HepG2 (cell line): ENCODE data around the gene HIPK2. TPM values are rescaled to one million over a fixed set of nuclear protein-coding genes. Genes with fewer than 3 reads are reported as not detected.

Experiments
- ATAC-seq: fragments of 200-7000 bp; cut with Tn5 transposase; 3 replicates; pipeline ENCODE4 v1.9.1; 2020; ENCODE audit warnings: mild to moderate bottlenecking, moderate library complexity
- BruUV-seq: library from RNA; stranded (reverse); fragments of 400-500 nt; replicated peaks from 2 replicates; lab custom pipeline; 2021; lab: Mats Ljungman, UMichigan
- CTCF ChIA-PET: fragments of 300-600 bp; formaldehyde crosslinking; extraction: SDS; loops from one replicate; lab custom pipeline; 2021; ENCODE audit warnings: low total read pairs, inconsistent platforms, low intra/inter-chr PET ratio; lab: Yijun Ruan, JAX
- POLR2A ChIA-PET: fragments of 350-600 bp; sonication (Branson Sonifier 250); formaldehyde crosslinking; loops from one replicate; lab custom pipeline; 2020; ENCODE audit warnings: antibody characterized with exemption, inconsistent platforms; lab: Yijun Ruan, JAX
- DNase-seq: peaks from one replicate; pipeline ENCODE4 v3.0.0-alpha.2; 2015; ENCODE audit warnings: low spot score
- FAIRE-seq: peaks from 3 replicates; lab custom pipeline; 2011; peaks lifted over from hg19 to GRCh38; lab: Jason Lieb, UNC
- H2AFZ ChIP-seq: one replicate; pipeline ENCODE4 v1.6.1; 2011; ENCODE audit warnings: low read length, inconsistent platforms
- H3K27ac ChIP-seq: fragments of 300-600 bp; 3 replicates; pipeline ENCODE4 v1.8.0; 2011; ENCODE audit warnings: mixed run types, mild to moderate bottlenecking, mixed read lengths, low read length, inconsistent platforms; ENCODE audit not compliant: insufficient read depth; ENCODE audit errors: extremely low read length
- H3K27me3 ChIP-seq, 2 experiments: fragments of 200-600 bp in 1 of 2; 2 replicates in 1 of 2; 3 replicates in 1 of 2; pipeline versions ENCODE4 v1.6.0 to v1.8.0; 2011; ENCODE audit warnings: low read length in 2 of 2, mild to moderate bottlenecking in 2 of 2, moderate library complexity in 2 of 2, inconsistent platforms in 1 of 2; ENCODE audit not compliant: insufficient read depth in 2 of 2, control insufficient read depth in 1 of 2
- H3K36me3 ChIP-seq, 2 experiments: fragments of 200-600 bp in 1 of 2; replicated peaks in 1 of 2; 2 replicates in 1 of 2; 3 replicates in 1 of 2; pipeline versions ENCODE4 v1.5.1 to v1.8.0; 2011; ENCODE audit warnings: low read length in 2 of 2, inconsistent platforms in 1 of 2; ENCODE audit not compliant: insufficient read depth in 2 of 2, control insufficient read depth in 1 of 2
- H3K4me1 ChIP-seq: 2 replicates; pipeline ENCODE4 v1.5.1; 2012; ENCODE audit warnings: low read length, inconsistent platforms; ENCODE audit not compliant: insufficient read depth
- H3K4me2 ChIP-seq: 2 replicates; pipeline ENCODE4 v1.6.0; 2011; ENCODE audit warnings: low read depth, low read length, inconsistent platforms
- H3K4me3 ChIP-seq, 3 experiments: fragments of 200-600 bp in 1 of 3; sonication (generic), shearing (Covaris generic) in 1 of 3; replicated peaks in 1 of 3; 2 replicates each; pipeline ENCODE4 v1.5.1; 2011 to 2016; ENCODE audit warnings: low read length in 3 of 3, inconsistent platforms in 2 of 3, low read depth in 2 of 3, mild to moderate bottlenecking in 2 of 3, control low read depth in 1 of 3, mixed read lengths in 1 of 3; ENCODE audit not compliant: insufficient read depth in 1 of 3
- H3K79me2 ChIP-seq: one replicate; pipeline ENCODE4 v1.6.1; 2011; ENCODE audit warnings: low read length, inconsistent platforms; ENCODE audit not compliant: insufficient read depth
- H3K9ac ChIP-seq: 2 replicates; pipeline ENCODE4 v1.6.0; 2011; ENCODE audit warnings: mild to moderate bottlenecking, low read depth, low read length, inconsistent platforms; ENCODE audit not compliant: insufficient read depth
- H3K9me3 ChIP-seq: 2 replicates; pipeline ENCODE4 v1.5.1; 2012; ENCODE audit warnings: mild to moderate bottlenecking, low read length
- H4K20me1 ChIP-seq: 2 replicates; pipeline ENCODE4 v1.6.0; 2011; ENCODE audit warnings: inconsistent platforms, mild to moderate bottlenecking, low read length, moderate library complexity; ENCODE audit not compliant: insufficient read depth
- ARID2 ChIP-seq: sonication (generic); formaldehyde crosslinking; IDR thresholded peaks from 2 replicates; pipeline ENCODE4 v1.8.1; 2022; ENCODE audit warnings: mild to moderate bottlenecking, missing genetic modification reagents, borderline replicate concordance
- FOXC1 ChIP-seq: sonication (generic); formaldehyde crosslinking; IDR thresholded peaks from 2 replicates; pipeline ENCODE4 v1.8.0; 2022; ENCODE audit warnings: mild to moderate bottlenecking, missing genetic modification reagents, borderline replicate concordance
- KLF11 ChIP-seq: IDR thresholded peaks from 2 replicates; pipeline ENCODE4 v1.6.1; 2016; ENCODE audit warnings: missing compliant biosample characterization
- NFE2L1 ChIP-seq: sonication (generic); formaldehyde crosslinking; IDR thresholded peaks from 2 replicates; pipeline ENCODE4 v1.4.0; 2020; ENCODE audit warnings: missing genetic modification reagents, mild to moderate bottlenecking, borderline replicate concordance
- NFKB2 ChIP-seq: sonication (generic); formaldehyde crosslinking; IDR thresholded peaks from 2 replicates; pipeline ENCODE4 v1.4.0; 2020; ENCODE audit warnings: missing genetic modification reagents, borderline replicate concordance
- RFX1 ChIP-seq: fragments of 450-650 bp; IDR thresholded peaks from 2 replicates; pipeline ENCODE4 v1.6.1; 2017
- SPEN ChIP-seq: sonication (generic); formaldehyde crosslinking; IDR thresholded peaks from 2 replicates; pipeline ENCODE4 v1.5.1; 2020; ENCODE audit warnings: low read depth, mild to moderate bottlenecking, missing genetic modification reagents
- TARDBP ChIP-seq: sonication (generic); formaldehyde crosslinking; IDR thresholded peaks from 2 replicates; pipeline ENCODE4 v1.8.0; 2022; ENCODE audit warnings: mild to moderate bottlenecking, missing genetic modification reagents
- TCF7L2 ChIP-seq: IDR thresholded peaks from 2 replicates; pipeline ENCODE4 v1.6.1; 2011; ENCODE audit warnings: mild to moderate bottlenecking, low read depth, low read length, moderate library complexity
- YEATS2 ChIP-seq: sonication (generic); formaldehyde crosslinking; IDR thresholded peaks from 2 replicates; pipeline ENCODE4 v1.4.0; 2020; ENCODE audit warnings: missing genetic modification reagents, borderline replicate concordance
- ZBTB21 ChIP-seq: sonication (generic); formaldehyde crosslinking; IDR thresholded peaks from 2 replicates; pipeline ENCODE4 v1.4.0; 2020; ENCODE audit warnings: missing genetic modification reagents
- ZFP82 ChIP-seq: sonication (generic); formaldehyde crosslinking; IDR thresholded peaks from 2 replicates; pipeline ENCODE4 v1.5.1; 2020; ENCODE audit warnings: mild to moderate bottlenecking, missing genetic modification reagents, borderline replicate concordance
- ZNF10 ChIP-seq: sonication (generic); formaldehyde crosslinking; IDR thresholded peaks from 2 replicates; pipeline ENCODE4 v1.4.0; 2020; ENCODE audit warnings: mild to moderate bottlenecking, low read depth, missing genetic modification reagents, borderline replicate concordance
- ZNF296 ChIP-seq: sonication (generic); formaldehyde crosslinking; conservative IDR thresholded peaks from 2 replicates; pipeline ENCODE4 v1.5.0; 2020; ENCODE audit warnings: mild to moderate bottlenecking, missing genetic modification reagents
- ZNF513 ChIP-seq: sonication (generic); formaldehyde crosslinking; conservative IDR thresholded peaks from 2 replicates; pipeline ENCODE4 v1.5.0; 2020; ENCODE audit warnings: missing genetic modification reagents
- WGBS: methylation state at CpG from one replicate; pipeline ENCODE4 v1.1.6; 2017; ENCODE audit warnings: low lambda C conversion rate; 5-methylcytosine and 5-hydroxymethylcytosine counted together
- in situ Hi-C: cut with HindIII; loops from 2 replicates; pipeline ENCODE4 v1.10.0; 2017; ENCODE audit warnings: low pct_unique_long_range_greater_than_20kb; ENCODE audit not compliant: extremely low pct_ligation_motif_present
- intact Hi-C: fragments of 100-400 bp; cut with micrococcal nuclease; formaldehyde crosslinking; loops from one replicate; pipeline ENCODE4 v1.10.0; 2022; ENCODE audit not compliant: unreplicated experiment
- polyA plus RNA-seq, 8 experiments: library from polyadenylated mRNA; depleted of rRNA in 3 of 8; stranded (reverse) in 7 of 8; unstranded in 1 of 8; fragments of >200 nt; fragmentation: Illumina TruSeq in 4 of 8; extraction: Trizol in 4 of 8; gene quantifications; 2 replicates each; pipeline versions ENCODE4 v1.2.1 to v1.2.3, GENCODE V29; 2011 to 2016; ENCODE audit warnings: low read depth in 4 of 8, missing spikeins in 1 of 8, mixed read lengths in 1 of 8; ENCODE audit not compliant: insufficient read depth in 1 of 8
- total RNA-seq, 5 experiments: library from RNA; depleted of rRNA; stranded (reverse); fragments of >200 nt; fragmentation: Illumina TruSeq; extraction: Trizol; gene quantifications; 2 replicates each; pipeline ENCODE4 v1.2.3, GENCODE V29; 2016; ENCODE audit warnings: low read depth in 1 of 5
- TF ChIP-seq, protein P1 (sequence below): sonication (generic); formaldehyde crosslinking; conservative IDR thresholded peaks from 2 replicates; pipeline ENCODE4 v1.4.0; 2020; ENCODE audit warnings: missing genetic modification reagents

Gene HIPK2
- total and polyA plus RNA-seq, 2 of the 13 experiments (the other 11 are each of a cell fraction or from before 2014, with no cell fraction given), result 14.4 to 20.2 TPM

DNA sequence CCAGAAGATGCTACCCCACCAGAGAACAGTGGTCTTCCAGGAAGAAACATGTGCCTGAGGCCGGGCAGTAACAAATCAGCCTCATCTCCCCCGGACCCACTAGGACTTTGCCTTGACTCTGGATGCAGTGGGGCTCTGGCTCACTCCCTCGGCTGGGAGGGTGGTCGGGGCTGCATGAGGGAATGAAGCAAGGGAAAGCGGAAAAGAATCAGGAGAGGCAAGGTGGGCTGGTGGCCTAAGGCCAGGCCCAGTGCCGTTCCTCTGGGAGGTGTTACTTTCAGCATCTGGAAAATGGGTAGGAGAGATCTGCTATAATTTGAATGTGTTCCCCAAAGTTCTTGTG, 202.5 kb downstream of the HIPK2 start:
- Histone ChIP-seq H3K27me3 (no peaks in the 10 kb centered on the region), H3K9me3 (no peaks in the 10 kb centered on the region), H3K4me2 (no peak overlapping the region), H4K20me1 (no peaks in the 10 kb centered on the region), H2AFZ (no peak overlapping the region), H3K4me3 (no peak overlapping the region), H3K4me1 (no peaks in the 10 kb centered on the region), H3K27ac (no peak overlapping the region), H3K36me3 (peaks cover 19 to 48% of the 10 kb centered on the region in 2 experiments; a peak in 4 of 5 replicates), H3K9ac (no peak overlapping the region), H3K79me2 (no peaks in the 10 kb centered on the region)
- in situ Hi-C loops, result no loop called here
- no peak for FAIRE-seq
- no peak for TF ChIP-seq ARID2
- TF ChIP-seq, protein P1, sequence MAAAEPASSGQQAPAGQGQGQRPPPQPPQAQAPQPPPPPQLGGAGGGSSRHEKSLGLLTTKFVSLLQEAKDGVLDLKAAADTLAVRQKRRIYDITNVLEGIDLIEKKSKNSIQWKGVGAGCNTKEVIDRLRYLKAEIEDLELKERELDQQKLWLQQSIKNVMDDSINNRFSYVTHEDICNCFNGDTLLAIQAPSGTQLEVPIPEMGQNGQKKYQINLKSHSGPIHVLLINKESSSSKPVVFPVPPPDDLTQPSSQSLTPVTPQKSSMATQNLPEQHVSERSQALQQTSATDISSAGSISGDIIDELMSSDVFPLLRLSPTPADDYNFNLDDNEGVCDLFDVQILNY (CRISPR knock-in tag), result no peak
- no peak for TF ChIP-seq ZBTB21 (CRISPR knock-in tag)
- no peak for TF ChIP-seq ZNF10
- TF ChIP-seq NFKB2 (CRISPR knock-in tag), result no peak
- no peak for TF ChIP-seq SPEN (CRISPR knock-in tag)
- TF ChIP-seq TCF7L2, result no peak
- TF ChIP-seq YEATS2, result no peak
- TF ChIP-seq ZFP82 (CRISPR knock-in tag), result no peak
- TF ChIP-seq KLF11 (CRISPR knock-in tag), result no peak
- no peak for TF ChIP-seq ZNF296 (CRISPR knock-in tag)
- TF ChIP-seq FOXC1, result no peak
- no peak for TF ChIP-seq RFX1
- no peak for TF ChIP-seq ZNF513 (CRISPR knock-in tag)
- no peak for TF ChIP-seq TARDBP (CRISPR knock-in tag)
- no peak for TF ChIP-seq NFE2L1 (CRISPR knock-in tag)
- no peak for ATAC-seq
- CTCF ChIA-PET, result no interaction called here
- intact Hi-C loops, result no loop called here
- BruUV-seq, result no TSS peak
- WGBS, result 97% methylated on average over 6 of the region's 6 CpGs
- DNase-seq, result no peak
- POLR2A ChIA-PET, result no interaction called here
